GM23338 (cell line): ENCODE data around the gene ATP9B. TPM values are rescaled to one million over a fixed set of nuclear protein-coding genes. Genes with fewer than 3 reads are reported as not detected.

ENCODE experiments used
- ATAC-seq: fragments of 200-7000 bp; cut with Tn5 transposase; 3 replicates; pipeline ENCODE4 v1.9.1; 2020
- DNase-seq: peaks from one replicate; pipeline ENCODE4 v3.0.0-alpha.2; 2015; ENCODE audit warnings: low spot score
- H2AFZ ChIP-seq: fragments of 200-600 bp; sonication (generic); 2 replicates; pipeline ENCODE4 v1.8.0; 2016; ENCODE audit warnings: antibody characterized with exemption, mild to moderate bottlenecking, moderate library complexity
- H3F3A ChIP-seq: fragments of 200-600 bp; sonication (generic); replicated peaks from 2 replicates; pipeline ENCODE4 v1.8.0; 2017; ENCODE audit warnings: antibody characterized with exemption, mixed run types, low read depth
- H3K27ac ChIP-seq: fragments of 200-600 bp; sonication (generic); 2 replicates; pipeline ENCODE4 v1.6.1; 2016; ENCODE audit warnings: low read depth
- H3K27me3 ChIP-seq: fragments of 200-600 bp; sonication (generic); 2 replicates; pipeline ENCODE4 v1.8.0; 2016; ENCODE audit warnings: mild to moderate bottlenecking, mixed run types, moderate library complexity; ENCODE audit not compliant: insufficient read depth
- H3K36me3 ChIP-seq: fragments of 200-600 bp; sonication (generic); 2 replicates; pipeline ENCODE4 v1.8.0; 2016; ENCODE audit warnings: mild to moderate bottlenecking; ENCODE audit not compliant: insufficient read depth
- H3K4me1 ChIP-seq: fragments of 200-600 bp; sonication (generic); 2 replicates; pipeline ENCODE4 v1.8.0; 2016; ENCODE audit warnings: mild to moderate bottlenecking, moderate library complexity; ENCODE audit not compliant: insufficient read depth
- H3K4me2 ChIP-seq: fragments of 200-600 bp; sonication (generic); 2 replicates; pipeline ENCODE4 v1.7.1; 2017; ENCODE audit warnings: mixed run types
- H3K4me3 ChIP-seq: fragments of 200-600 bp; sonication (generic); 2 replicates; pipeline ENCODE4 v1.6.1; 2016; ENCODE audit warnings: mixed run types
- H3K79me2 ChIP-seq: fragments of 200-600 bp; sonication (generic); replicated peaks from 2 replicates; pipeline ENCODE4 v1.8.0; 2017; ENCODE audit warnings: mild to moderate bottlenecking; ENCODE audit not compliant: insufficient read depth
- H3K9me2 ChIP-seq: fragments of 200-600 bp; sonication (generic); 2 replicates; pipeline ENCODE4 v1.8.0; 2017; ENCODE audit not compliant: insufficient read depth
- H4K20me1 ChIP-seq: fragments of 200-600 bp; sonication (generic); replicated peaks from 2 replicates; pipeline ENCODE4 v1.8.0; 2017; ENCODE audit warnings: mild to moderate bottlenecking; ENCODE audit not compliant: insufficient read depth
- H3K27ac Mint-ChIP-seq: 2 replicates; pipeline ENCODE4 v1.8.0; 2020; ENCODE audit warnings: inconsistent platforms, mild to moderate bottlenecking, moderate library complexity, mixed read lengths
- H3K27me3 Mint-ChIP-seq: 3 replicates; pipeline ENCODE4 v1.8.0; 2022; ENCODE audit warnings: low read depth, mild to moderate bottlenecking, moderate library complexity, mixed read lengths, inconsistent platforms; ENCODE audit not compliant: insufficient read depth, poor library complexity
- H3K36me3 Mint-ChIP-seq: 3 replicates; pipeline ENCODE4 v1.8.0; 2021; ENCODE audit warnings: low read depth, mild to moderate bottlenecking, inconsistent platforms, moderate library complexity, mixed read lengths
- H3K4me1 Mint-ChIP-seq: 3 replicates; pipeline ENCODE4 v1.8.0; 2020; ENCODE audit warnings: mild to moderate bottlenecking, inconsistent platforms, mixed read lengths
- H3K4me3 Mint-ChIP-seq: 3 replicates; pipeline ENCODE4 v1.8.0; 2021; ENCODE audit warnings: moderate library complexity, mild to moderate bottlenecking, inconsistent platforms, mixed read lengths
- H3K9me3 Mint-ChIP-seq: 3 replicates; pipeline ENCODE4 v1.8.0; 2020; ENCODE audit warnings: moderate library complexity, mild to moderate bottlenecking, inconsistent platforms, mixed read lengths
- CREB1 ChIP-seq: fragments of 250-450 bp; sonication (Bioruptor Pico); IDR thresholded peaks from 2 replicates; pipeline ENCODE4 v1.5.0; 2020; ENCODE audit warnings: low read depth, mild to moderate bottlenecking, moderate library complexity
- CTCF ChIP-seq, 2 experiments: fragments of 200-600 bp in 1 of 2; sonication (generic) in 1 of 2; conservative IDR thresholded peaks; 2 replicates each; pipeline versions ENCODE4 v1.5.1 to v1.6.1; 2016 to 2017; ENCODE audit warnings: antibody characterized with exemption in 2 of 2, low read depth in 2 of 2, mild to moderate bottlenecking in 2 of 2, moderate library complexity in 1 of 2
- ETS1 ChIP-seq: IDR thresholded peaks from 2 replicates; pipeline ENCODE4 v1.6.1; 2016; ENCODE audit warnings: antibody characterized with exemption
- EZH2 ChIP-seq: fragments of 200-600 bp; sonication (generic); IDR thresholded peaks from one replicate; pipeline ENCODE4 v1.8.0; 2017; ENCODE audit warnings: antibody characterized with exemption, mild to moderate bottlenecking, low read depth; ENCODE audit not compliant: unreplicated experiment
- EZH2phosphoT487 ChIP-seq: fragments of 200-600 bp; sonication (generic); IDR thresholded peaks from one replicate; pipeline ENCODE4 v1.8.1; 2018; ENCODE audit warnings: antibody characterized with exemption; ENCODE audit not compliant: unreplicated experiment
- JUNB ChIP-seq: IDR thresholded peaks from one replicate; pipeline ENCODE4 v1.6.1; 2016; ENCODE audit warnings: antibody characterized with exemption; ENCODE audit not compliant: unreplicated experiment
- NANOG ChIP-seq: IDR thresholded peaks from 2 replicates; pipeline ENCODE4 v1.6.1; 2016; ENCODE audit warnings: antibody characterized with exemption, borderline replicate concordance
- POLR2AphosphoS5 ChIP-seq: IDR thresholded peaks from 2 replicates; pipeline ENCODE4 v1.6.1; 2016; ENCODE audit warnings: antibody characterized with exemption, low read depth
- REST ChIP-seq: IDR thresholded peaks from one replicate; pipeline ENCODE4 v1.6.1; 2018; ENCODE audit warnings: antibody characterized with exemption; ENCODE audit not compliant: unreplicated experiment
- STAT1 ChIP-seq: IDR thresholded peaks from one replicate; pipeline ENCODE4 v1.6.1; 2016; ENCODE audit warnings: antibody characterized with exemption; ENCODE audit not compliant: unreplicated experiment
- ZNF114 ChIP-seq: fragments of 250-450 bp; sonication (Bioruptor Pico); IDR thresholded peaks from 2 replicates; pipeline ENCODE4 v1.5.0; 2020; ENCODE audit warnings: mild to moderate bottlenecking, moderate library complexity
- ZNF331 ChIP-seq: fragments of 250-450 bp; sonication (Bioruptor Pico); IDR thresholded peaks from 2 replicates; pipeline ENCODE4 v1.5.0; 2020; ENCODE audit warnings: low read depth, mild to moderate bottlenecking, moderate library complexity
- ZNF462 ChIP-seq: fragments of 250-450 bp; sonication (Bioruptor Pico); IDR thresholded peaks from 2 replicates; pipeline ENCODE4 v1.5.0; 2020; ENCODE audit warnings: mild to moderate bottlenecking, moderate library complexity
- polyA plus RNA-seq: library from polyadenylated mRNA; unstranded; fragments of >200 nt; fragmentation: Nextera tagmentation; extraction: Ambion mirVana; gene quantifications from 2 replicates; pipeline ENCODE4 v1.2.1, GENCODE V29; 2016
- total RNA-seq: library from RNA; depleted of rRNA; stranded (reverse); fragments of >200 nt; shearing (Covaris generic); gene quantifications from 2 replicates; pipeline ENCODE4 v1.2.3, GENCODE V29; 2014

The ATP9B gene
- total and polyA plus RNA-seq, 2 experiments from 2014 or later: 14.2 to 25.6 TPM

- H3K36me3 Mint-ChIP-seq: peaks cover 9% of the 10 kb centered on the region; the same call in 2 of the 3 replicates
- ATAC-seq (no peak), DNase-seq (no peak)
- H3K27me3 ChIP-seq: no peaks in the 10 kb centered on the region
- H4K20me1 ChIP-seq: peaks cover 3% of the 10 kb centered on the region
- H3K4me1 Mint-ChIP-seq: peaks cover 16% of the 10 kb centered on the region; the same call in 2 of the 3 replicates
- no peak overlapping the region for H3K4me3 Mint-ChIP-seq
- no peak overlapping the region for H3K4me2 ChIP-seq
- H3K9me2 ChIP-seq: no peaks in the 10 kb centered on the region
- H3K27me3 Mint-ChIP-seq: no peaks in the 10 kb centered on the region
- H3K27ac Mint-ChIP-seq: no peak overlapping the region
- no peak overlapping the region for H3K4me3 ChIP-seq
- peaks cover 92% of the 10 kb centered on the region for H3K79me2 ChIP-seq
- H3K9me3 Mint-ChIP-seq: no peaks in the 10 kb centered on the region
- H3F3A ChIP-seq: no peaks in the 10 kb centered on the region
- H3K27ac ChIP-seq: no peak overlapping the region
- peaks cover 3% of the 10 kb centered on the region; the same call in 1 of the 2 replicates for H3K4me1 ChIP-seq
- TF ChIP-seq ZNF331 (no peak), CREB1 (no peak), CTCF (conservative IDR thresholded peaks at IDR 0.05; ENCODE audit: low read depth in 2 of 2) (no peak), ZNF462 (no peak), ZNF114 (CRISPR knock-in tag) (no peak), POLR2AphosphoS5 (no peak), EZH2 (no peak), ETS1 (no peak), EZH2phosphoT487 (no peak), STAT1 (no peak), JUNB (no peak), REST (no peak), NANOG (no peak)
- H3K36me3 ChIP-seq: no peaks in the 10 kb centered on the region
- no peak overlapping the region for H2AFZ ChIP-seq
These were observed 36.3 kb downstream of the ATP9B start for GRCh38 chr18:79105455-79105854.
